MCF 10A (cell line): ENCODE data around the gene KTI12. TPM values are rescaled to one million over a fixed set of nuclear protein-coding genes. Genes with fewer than 3 reads are reported as not detected.
"Not testable (repeated sequence)": the region's sequence is repeated elsewhere in the genome, so short reads cannot be mapped to it uniquely, and the experiment has no call there.

Experiments used
- BruUV-seq: library from RNA; stranded (reverse); fragments of 400-500 nt; replicated peaks from 2 replicates; lab custom pipeline; 2021; lab: Mats Ljungman, UMichigan
- CTCF ChIA-PET: fragments of 300-600 bp; sonication (Branson Sonifier 250); formaldehyde crosslinking; extraction: SDS; loops from one replicate; lab custom pipeline; 2021; ENCODE audit warnings: antibody characterized with exemption, inconsistent platforms; lab: Yijun Ruan, JAX
- POLR2A ChIA-PET: fragments of 300-600, 350-650 bp; sonication (Branson Sonifier 250); formaldehyde crosslinking; extraction: SDS; loops from one replicate; lab custom pipeline; 2020; ENCODE audit warnings: antibody characterized with exemption, inconsistent platforms; lab: Yijun Ruan, JAX
- DNase-seq: peaks from one replicate; pipeline ENCODE4 v3.0.0-alpha.2; 2018; ENCODE audit not compliant: unreplicated experiment
- H3K27ac Mint-ChIP-seq: one replicate; pipeline ENCODE4 v1.8.0; 2022; ENCODE audit warnings: mild to moderate bottlenecking, low read depth, mixed read lengths; ENCODE audit not compliant: unreplicated experiment
- H3K27me3 Mint-ChIP-seq: one replicate; pipeline ENCODE4 v1.8.0; 2022; ENCODE audit warnings: mixed read lengths; ENCODE audit not compliant: insufficient read depth, unreplicated experiment
- H3K36me3 Mint-ChIP-seq: one replicate; pipeline ENCODE4 v1.8.0; 2022; ENCODE audit warnings: mild to moderate bottlenecking, moderate library complexity, mixed read lengths; ENCODE audit not compliant: insufficient read depth, unreplicated experiment
- H3K4me1 Mint-ChIP-seq: one replicate; pipeline ENCODE4 v1.8.0; 2022; ENCODE audit warnings: mixed read lengths; ENCODE audit not compliant: insufficient read depth, unreplicated experiment
- H3K4me3 Mint-ChIP-seq: one replicate; pipeline ENCODE4 v1.8.0; 2022; ENCODE audit warnings: mild to moderate bottlenecking, moderate library complexity, mixed read lengths; ENCODE audit not compliant: unreplicated experiment
- H3K9me3 Mint-ChIP-seq: one replicate; pipeline ENCODE4 v1.8.0; 2022; ENCODE audit warnings: mixed read lengths; ENCODE audit not compliant: unreplicated experiment
- CTCF ChIP-seq: fragments of 200-600 bp; IDR thresholded peaks from one replicate; pipeline ENCODE4 v1.8.0; 2022; ENCODE audit warnings: antibody characterized with exemption, mild to moderate bottlenecking; ENCODE audit not compliant: unreplicated experiment
- intact Hi-C: fragments of 100-400 bp; cut with micrococcal nuclease; formaldehyde crosslinking; loops from 2 replicates; pipeline ENCODE4 v1.14.1; 2022
- total RNA-seq: library from RNA; stranded (reverse); gene quantifications from 2 replicates; pipeline ENCODE4 v1.2.3, GENCODE V29; 2022

Gene KTI12
- total RNA-seq, 1 experiment from 2014 or later, result 7.0 TPM

- Mint-ChIP-seq H3K27ac (peak overlapping the region; percentile 91), H3K36me3 (peaks cover 22% of the 10 kb centered on the region), H3K9me3 (no peaks in the 10 kb centered on the region), H3K4me3 (peak overlapping the region; percentile 89), H3K4me1 (peaks cover 23% of the 10 kb centered on the region), H3K27me3 (no peaks in the 10 kb centered on the region)
- TF ChIP-seq CTCF, result no peak
- ChIA-PET POLR2A (interaction anchor here (0.8 to 3.9 kb wide), 10 partner anchors 10 to 370 kb away, joined by 3 to 73 read pairs (median 8); partner anchors contain the start of genes BTF3L4, ORC1, PRPF38A and TXNDC12), CTCF (interaction anchor here (1.8 kb wide), 1 partner anchor 15 kb away, joined by 5 read pairs; no protein-coding TSS in a partner anchor)
- no peak for DNase-seq
- no TSS peak for BruUV-seq
- intact Hi-C loops, result no loop called here
Observed at GRCh38 chr1:52034050-52034384, 407 bp upstream of the KTI12 start.

- intact Hi-C loops, result no loop called here
- POLR2A ChIA-PET, result interaction anchor here (0.6 to 3.9 kb wide), 14 partner anchors 11 to 336 kb away, joined by 3 to 73 read pairs (median 6); partner anchors contain the start of genes BTF3L4 and TXNDC12
- peak; percentile 46 for DNase-seq
- peaks cover 12% of the 10 kb centered on the region for H3K36me3 Mint-ChIP-seq
- peak overlapping the region; percentile 89 for H3K4me3 Mint-ChIP-seq
- CTCF ChIA-PET, result interaction anchor here (0.5 to 0.6 kb wide), 2 partner anchors 22 to 1021 kb away, joined by 3 read pairs; no protein-coding TSS in a partner anchor
- BruUV-seq, result no TSS peak
- peaks cover 19% of the 10 kb centered on the region for H3K4me1 Mint-ChIP-seq
- TF ChIP-seq CTCF, result no peak
- H3K27ac Mint-ChIP-seq, result peak overlapping the region; percentile 91
- no peaks in the 10 kb centered on the region for H3K9me3 Mint-ChIP-seq
- no peaks in the 10 kb centered on the region for H3K27me3 Mint-ChIP-seq
Observed at GRCh38 chr1:52032785-52033131, 852 bp downstream of the KTI12 start.

- Mint-ChIP-seq H3K36me3 (peaks cover 13% of the 10 kb centered on the region), H3K9me3 (no peaks in the 10 kb centered on the region), H3K27me3 (no peaks in the 10 kb centered on the region), H3K4me1 (peaks cover 18% of the 10 kb centered on the region), H3K4me3 (peak overlapping the region; percentile 89), H3K27ac (peak overlapping the region; percentile 91)
- intact Hi-C loops, result no loop called here
- peak; percentile 11 for DNase-seq
- TSS peak; percentile 53 for BruUV-seq
- POLR2A ChIA-PET, result interaction anchor here (0.6 to 3.9 kb wide), 14 partner anchors 10 to 337 kb away, joined by 3 to 73 read pairs (median 4); partner anchors contain the start of genes BTF3L4 and TXNDC12
- TF ChIP-seq CTCF, result no peak
- CTCF ChIA-PET, result no interaction called here
Observed at GRCh38 chr1:52032124-52032784, 1.4 kb downstream of the KTI12 start.

GRCh38 chr1:52028839-52029238, 4.8 kb downstream of the KTI12 start:
- intact Hi-C loops, H3K4me3 Mint-ChIP-seq, BruUV-seq, H3K27ac Mint-ChIP-seq, H3K9me3 Mint-ChIP-seq, DNase-seq, H3K27me3 Mint-ChIP-seq: not testable (repeated sequence)
- ChIA-PET POLR2A (interaction anchor here (1.0 to 1.1 kb wide), 2 partner anchors 79 to 149 kb away, joined by 3 to 4 read pairs; no protein-coding TSS in a partner anchor), CTCF (interaction anchor here (0.5 to 0.6 kb wide), 3 partner anchors 27 to 270 kb away, joined by 3 read pairs; no protein-coding TSS in a partner anchor)
- Mint-ChIP-seq H3K4me1 (peaks cover 18% of the 10 kb centered on the region), H3K36me3 (peaks cover 47% of the 10 kb centered on the region)
